ENCODE measurements around the gene PURA.

DNA sequence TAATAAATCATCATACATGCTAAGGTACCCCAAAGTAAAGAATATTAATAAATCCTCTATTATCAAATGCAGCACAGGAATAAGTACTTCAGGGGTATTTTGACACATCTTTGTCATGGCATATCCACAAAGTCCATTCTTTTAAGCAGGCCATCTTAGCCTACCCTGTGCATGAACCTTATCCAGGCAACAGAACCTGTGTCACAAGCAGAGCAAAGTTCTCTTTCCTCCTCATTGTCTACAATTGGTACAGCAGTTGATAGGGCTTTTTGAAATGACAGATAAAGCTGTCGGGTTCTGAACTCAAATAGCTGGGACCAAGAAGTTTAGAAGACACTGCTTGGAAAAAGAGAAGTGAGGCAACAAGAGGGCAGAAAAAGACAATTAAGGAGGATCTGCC lies 30.8 kb upstream of the PURA start:
- TF ChIP-seq CTCF (IDR thresholded peaks at IDR 0.05): no peak
- no peak for TF ChIP-seq POLR2A (IDR thresholded peaks at IDR 0.05)

Measured in body of pancreas (tissue), 4 donors.